ENCODE data around the gene ALMS1. TPM values are rescaled to one million over a fixed set of nuclear protein-coding genes. Genes with fewer than 3 reads are reported as not detected.
A peak's percentile ranks its signal among the peaks of the same experiment; 100 is the strongest.
"Not testable (repeated sequence)": the region's sequence is repeated elsewhere in the genome, so short reads cannot be mapped to it uniquely, and the experiment has no call there.

The ALMS1 gene, protein sequence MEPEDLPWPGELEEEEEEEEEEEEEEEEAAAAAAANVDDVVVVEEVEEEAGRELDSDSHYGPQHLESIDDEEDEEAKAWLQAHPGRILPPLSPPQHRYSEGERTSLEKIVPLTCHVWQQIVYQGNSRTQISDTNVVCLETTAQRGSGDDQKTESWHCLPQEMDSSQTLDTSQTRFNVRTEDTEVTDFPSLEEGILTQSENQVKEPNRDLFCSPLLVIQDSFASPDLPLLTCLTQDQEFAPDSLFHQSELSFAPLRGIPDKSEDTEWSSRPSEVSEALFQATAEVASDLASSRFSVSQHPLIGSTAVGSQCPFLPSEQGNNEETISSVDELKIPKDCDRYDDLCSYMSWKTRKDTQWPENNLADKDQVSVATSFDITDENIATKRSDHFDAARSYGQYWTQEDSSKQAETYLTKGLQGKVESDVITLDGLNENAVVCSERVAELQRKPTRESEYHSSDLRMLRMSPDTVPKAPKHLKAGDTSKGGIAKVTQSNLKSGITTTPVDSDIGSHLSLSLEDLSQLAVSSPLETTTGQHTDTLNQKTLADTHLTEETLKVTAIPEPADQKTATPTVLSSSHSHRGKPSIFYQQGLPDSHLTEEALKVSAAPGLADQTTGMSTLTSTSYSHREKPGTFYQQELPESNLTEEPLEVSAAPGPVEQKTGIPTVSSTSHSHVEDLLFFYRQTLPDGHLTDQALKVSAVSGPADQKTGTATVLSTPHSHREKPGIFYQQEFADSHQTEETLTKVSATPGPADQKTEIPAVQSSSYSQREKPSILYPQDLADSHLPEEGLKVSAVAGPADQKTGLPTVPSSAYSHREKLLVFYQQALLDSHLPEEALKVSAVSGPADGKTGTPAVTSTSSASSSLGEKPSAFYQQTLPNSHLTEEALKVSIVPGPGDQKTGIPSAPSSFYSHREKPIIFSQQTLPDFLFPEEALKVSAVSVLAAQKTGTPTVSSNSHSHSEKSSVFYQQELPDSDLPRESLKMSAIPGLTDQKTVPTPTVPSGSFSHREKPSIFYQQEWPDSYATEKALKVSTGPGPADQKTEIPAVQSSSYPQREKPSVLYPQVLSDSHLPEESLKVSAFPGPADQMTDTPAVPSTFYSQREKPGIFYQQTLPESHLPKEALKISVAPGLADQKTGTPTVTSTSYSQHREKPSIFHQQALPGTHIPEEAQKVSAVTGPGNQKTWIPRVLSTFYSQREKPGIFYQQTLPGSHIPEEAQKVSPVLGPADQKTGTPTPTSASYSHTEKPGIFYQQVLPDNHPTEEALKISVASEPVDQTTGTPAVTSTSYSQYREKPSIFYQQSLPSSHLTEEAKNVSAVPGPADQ (N-terminal part only)
- 10 to 100 TPM; 29.4 to 40.5 (median 38.9) TPM for polyA plus RNA-seq (ENCODE audit: insufficient read depth in 1 of 5, insufficient read length in 5 of 5, low replicate concordance in 1 of 5)
- long read RNA-seq, donor 1, partial matches to known transcripts = 17 of 17 reads
- long read RNA-seq, donor 1, other reads (novel, unspliced or antisense) = 0 of 17 reads
- long read RNA-seq, donor 2 = 0 reads
- long read RNA-seq, donor 3, full-length matches to known transcripts = 1 of 12 reads
- long read RNA-seq, donor 3, partial matches to known transcripts = 11 of 12 reads
- long read RNA-seq, donor 3, other reads (novel, unspliced or antisense) = 0 of 12 reads
- long read RNA-seq, donor 4, partial matches to known transcripts = 8 of 8 reads
- long read RNA-seq, donor 4, other reads (novel, unspliced or antisense) = 0 of 8 reads
- long read RNA-seq, donor 5, partial matches to known transcripts = 23 of 23 reads
- long read RNA-seq, donor 5, other reads (novel, unspliced or antisense) = 0 of 23 reads
- long read RNA-seq, donor 6, full-length matches to known transcripts = 1 of 14 reads
- long read RNA-seq, donor 6, partial matches to known transcripts = 13 of 14 reads
- long read RNA-seq, donor 6, other reads (novel, unspliced or antisense) = 0 of 14 reads
- long read RNA-seq, donor 7, full-length matches to known transcripts = 1 of 21 reads
- long read RNA-seq, donor 7, partial matches to known transcripts = 20 of 21 reads
- long read RNA-seq, donor 7, other reads (novel, unspliced or antisense) = 0 of 21 reads
- long read RNA-seq, donor 8 = 0 reads

- DNase-seq = peak; percentile 92 to 93
Observed at GRCh38 chr2:73385504-73386341, at the start of gene ALMS1. ALMS1 (plus strand) TSS chr2:73385836; CDS start chr2:73385869, 33 bp downstream.

- DNase-seq = no peak
Observed at GRCh38 chr2:73337828-73338227, 47.8 kb upstream of the ALMS1 start.

- DNase-seq = no peak
Observed at GRCh38 chr2:73339201-73339600, 46.4 kb upstream of the ALMS1 start.

- no peak for DNase-seq
Observed at GRCh38 chr2:73341039-73341438, 44.6 kb upstream of the ALMS1 start.

GRCh38 chr2:73343992-73344391 lies 41.6 kb upstream of the ALMS1 start:
- no peak for DNase-seq

GRCh38 chr2:73344747-73345146 lies 40.9 kb upstream of the ALMS1 start:
- DNase-seq = not testable (repeated sequence)

DNA sequence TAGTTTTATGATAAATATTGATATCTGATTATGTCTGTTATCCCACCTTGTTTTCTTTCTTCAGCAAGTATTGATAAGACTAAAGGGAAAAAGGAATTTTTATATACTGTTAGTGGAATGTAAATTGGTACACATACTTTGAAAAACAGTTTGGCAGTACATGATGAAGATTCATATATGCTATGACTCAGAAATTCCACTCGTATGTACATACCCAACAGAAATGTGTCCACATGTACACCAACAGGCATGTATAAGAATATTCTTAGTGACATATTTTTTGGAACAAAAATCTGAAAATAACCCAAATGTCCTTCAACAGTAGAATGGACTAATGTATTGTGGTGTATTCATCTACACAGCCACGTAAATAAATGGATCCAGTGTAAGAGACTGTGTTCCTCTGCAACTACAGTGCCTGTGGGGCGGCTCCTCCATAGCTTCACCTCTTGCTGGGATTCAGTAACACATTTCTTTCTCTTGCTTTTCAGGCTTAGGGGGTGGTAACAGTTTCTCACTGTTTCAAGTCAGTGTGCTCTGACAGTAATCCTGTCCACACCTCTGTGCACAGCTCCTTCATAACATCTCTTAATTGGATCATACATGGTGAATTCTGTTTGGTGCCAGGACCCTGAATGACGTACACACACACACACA lies 35.5 kb upstream of the ALMS1 start:
- no peak for DNase-seq

DNA sequence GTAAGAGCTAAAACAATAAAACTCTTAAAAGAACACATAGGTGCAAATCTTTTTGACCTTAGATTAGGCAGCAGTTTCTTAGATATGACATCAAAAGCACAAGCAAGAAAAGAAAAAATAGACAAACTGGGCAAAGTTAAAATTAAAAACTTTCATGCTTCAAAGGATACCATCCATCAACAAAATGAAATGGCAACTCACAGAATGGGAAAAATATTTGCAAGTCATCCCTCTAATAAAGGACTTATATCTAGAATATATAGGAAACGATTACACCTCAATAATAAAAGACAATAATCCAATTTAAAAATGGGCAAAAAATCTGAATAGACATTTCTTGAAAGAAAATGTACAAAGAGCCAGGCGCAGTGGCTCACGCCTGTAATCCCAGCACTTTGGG lies 29.5 kb upstream of the ALMS1 start:
- no peak for DNase-seq

DNA sequence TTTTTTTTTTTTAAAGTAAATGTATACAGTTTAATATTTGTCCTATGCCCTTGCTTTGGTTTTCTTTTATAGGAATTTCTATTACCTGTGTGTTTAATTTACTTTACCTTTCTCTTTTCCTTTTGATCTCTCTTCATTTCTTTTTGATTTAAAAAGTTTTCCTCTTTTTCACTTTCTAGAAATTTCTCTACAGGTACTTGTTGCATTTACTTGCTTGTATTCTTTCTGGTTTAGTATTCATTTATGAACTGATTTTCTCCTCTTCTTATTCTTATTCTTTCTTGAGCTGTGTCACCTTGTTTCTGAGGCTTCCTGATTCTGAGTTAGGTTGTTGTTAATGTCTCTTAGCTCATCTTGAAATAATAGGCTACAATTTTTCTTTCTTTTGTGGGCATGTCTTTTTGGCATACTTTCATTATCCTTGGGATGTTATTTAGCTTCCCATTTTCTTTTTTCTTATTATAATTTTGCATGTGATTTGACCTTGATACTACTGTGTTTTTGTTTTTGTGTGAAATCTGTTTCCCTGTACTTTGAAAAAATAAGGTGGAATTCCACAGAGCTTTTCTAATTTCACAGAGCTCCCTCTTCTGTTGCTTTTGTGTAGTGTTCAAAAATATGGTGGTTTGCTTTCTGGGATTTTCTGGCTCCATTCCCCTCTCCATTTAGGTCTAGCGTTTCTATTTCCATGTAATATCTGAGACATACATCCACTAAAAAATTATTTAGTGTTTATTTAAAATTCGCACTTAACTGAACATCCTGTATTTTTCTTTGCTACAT lies 25.5 kb upstream of the ALMS1 start:
- DNase-seq = no peak

- no peak for DNase-seq
Observed at GRCh38 chr2:73366060-73366459, 19.6 kb upstream of the ALMS1 start.

GRCh38 chr2:73368781-73369180 lies 16.9 kb upstream of the ALMS1 start:
- no peak for DNase-seq

GRCh38 chr2:73370348-73370747 lies 15.3 kb upstream of the ALMS1 start:
- no peak for DNase-seq

DNA sequence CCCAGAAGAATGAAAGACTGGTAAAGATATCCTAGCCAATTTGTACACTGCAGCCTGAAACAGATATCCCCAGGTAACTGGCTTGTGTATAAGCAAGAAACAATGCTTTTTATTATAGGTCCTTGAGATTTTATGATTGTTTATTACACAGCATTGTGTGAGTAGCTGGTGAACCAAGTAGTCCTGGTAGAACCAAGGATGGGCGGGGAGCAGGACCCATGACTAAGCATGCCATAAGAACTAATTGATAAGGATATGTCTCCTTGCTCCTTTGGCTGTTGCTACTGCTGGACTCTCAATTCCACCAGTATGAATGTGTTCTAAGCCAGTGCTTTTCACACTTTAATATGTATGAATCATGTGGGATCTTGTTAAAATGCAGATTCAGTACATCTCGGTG lies 12.3 kb upstream of the ALMS1 start:
- no peak for DNase-seq

DNA sequence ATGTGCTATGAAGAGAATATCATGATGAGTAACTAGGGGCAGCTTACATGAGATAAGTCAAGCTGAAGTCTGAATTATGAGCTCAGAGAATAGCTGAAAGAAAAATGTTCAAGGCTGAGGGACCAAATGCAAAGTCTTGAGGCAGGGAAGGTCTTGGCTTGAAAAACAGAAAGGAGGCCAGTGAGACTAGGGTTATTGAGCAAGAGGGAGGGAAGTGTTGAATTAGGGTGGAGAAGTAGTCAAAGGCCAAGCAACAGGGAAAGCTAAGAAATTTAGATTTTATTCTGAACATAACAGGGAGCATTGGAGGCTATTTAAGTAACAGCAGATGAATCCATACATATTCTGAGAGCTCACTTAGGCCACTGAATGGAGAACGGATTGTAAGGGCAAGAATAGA lies 11.4 kb upstream of the ALMS1 start:
- no peak for DNase-seq

GRCh38 chr2:73376681-73377080 lies 9.0 kb upstream of the ALMS1 start:
- no peak for DNase-seq

- DNase-seq = no peak
Observed at GRCh38 chr2:73383036-73383435, 2.6 kb upstream of the ALMS1 start.

DNA sequence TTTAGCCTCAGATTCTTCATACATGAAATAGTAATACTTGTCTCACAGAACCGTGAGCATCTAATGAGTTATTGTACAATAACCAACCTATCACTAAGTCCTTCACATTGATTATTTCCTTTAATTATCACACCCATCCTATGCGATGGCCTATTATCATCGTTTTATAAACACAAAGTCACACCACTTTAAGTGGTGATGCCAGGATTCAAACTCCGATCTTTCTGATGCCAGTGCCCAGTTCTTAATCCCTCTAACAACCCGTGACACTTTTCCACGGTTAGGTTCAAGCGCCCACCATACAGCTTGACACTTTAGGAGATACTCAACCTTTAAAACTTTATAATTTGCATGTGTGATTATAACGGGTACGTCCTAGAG lies 523 bp upstream of the ALMS1 start:
- DNase-seq = no peak

GRCh38 chr2:73386342-73386868 lies 769 bp downstream of the ALMS1 start:
- DNase-seq = no peak
